ENCODE data around the gene MMP28.

- TF ChIP-seq RFX5 (IDR thresholded peaks at IDR 0.05; ENCODE audit: low read depth, low read length) (no peak), CTCF (IDR thresholded peaks at IDR 0.05 in 2 of 3, conservative IDR thresholded peaks at IDR 0.05 in 1 of 3; ENCODE audit: control insufficient read depth in 2 of 3, extremely low read depth in 1 of 3, insufficient read depth in 1 of 3, low read depth in 3 of 3, low read length in 3 of 3) (no peak), ZBTB40 (IDR thresholded peaks at IDR 0.05; ENCODE audit: borderline replicate concordance) (no peak), HDAC6 (IDR thresholded peaks at IDR 0.05; ENCODE audit: unreplicated experiment) (no peak), E2F8 (IDR thresholded peaks at IDR 0.05; ENCODE audit: low read depth, partially characterized antibody) (no peak), SREBF2 (IDR thresholded peaks at IDR 0.05; ENCODE audit: low read length) (no peak), EED (IDR thresholded peaks at IDR 0.05; ENCODE audit: low read depth) (no peak), POLR2AphosphoS5 (IDR thresholded peaks at IDR 0.05; ENCODE audit: low read length) (no peak)
Measured at GRCh38 chr17:35725802-35726126, 69.7 kb downstream of the MMP28 start.
